ENCODE measurements around the gene SMOC2.
"Not testable (repeated sequence)": the region's sequence is repeated elsewhere in the genome, so short reads cannot be mapped to it uniquely, and the experiment has no call there.

The SMOC2 gene

GRCh38 chr6:168666699-168667427 lies 225.9 kb downstream of the SMOC2 start:
- no peak for DNase-seq

- no peak for DNase-seq
Measured at GRCh38 chr6:168667428-168667805, 226.4 kb downstream of the SMOC2 start.

GRCh38 chr6:168670401-168670985 lies 229.5 kb downstream of the SMOC2 start:
- no peak for DNase-seq

GRCh38 chr6:168671028-168671862 lies 230.3 kb downstream of the SMOC2 start:
- no peak for DNase-seq

- DNase-seq: no peak
Measured at GRCh38 chr6:168671863-168672546, 231.0 kb downstream of the SMOC2 start.

- no peak for DNase-seq
Measured at GRCh38 chr6:168674595-168674994, 233.6 kb downstream of the SMOC2 start.

- DNase-seq: no peak
Measured at GRCh38 chr6:168675375-168675774, 234.4 kb downstream of the SMOC2 start.

GRCh38 chr6:168675933-168676551 lies 235.1 kb downstream of the SMOC2 start:
- no peak for DNase-seq

GRCh38 chr6:168676552-168677322 lies 235.8 kb downstream of the SMOC2 start:
- no peak for DNase-seq

GRCh38 chr6:168677323-168677781 lies 236.4 kb downstream of the SMOC2 start:
- DNase-seq: not testable (repeated sequence)

- DNase-seq: no peak
Measured at GRCh38 chr6:168678077-168678476, 237.1 kb downstream of the SMOC2 start.

GRCh38 chr6:168678588-168678987 lies 237.6 kb downstream of the SMOC2 start:
- DNase-seq: no peak

GRCh38 chr6:168681748-168682147 lies 240.8 kb downstream of the SMOC2 start:
- no peak for DNase-seq

- DNase-seq: no peak
Measured at GRCh38 chr6:168683621-168684020, 242.6 kb downstream of the SMOC2 start.

GRCh38 chr6:168684471-168684870 lies 243.5 kb downstream of the SMOC2 start:
- no peak for DNase-seq

GRCh38 chr6:168684906-168685305 lies 243.9 kb downstream of the SMOC2 start:
- DNase-seq: no peak

GRCh38 chr6:168686029-168686738 lies 245.2 kb downstream of the SMOC2 start:
- DNase-seq: no peak

- DNase-seq: no peak
Measured at GRCh38 chr6:168686831-168687730, 246.1 kb downstream of the SMOC2 start.

GRCh38 chr6:168690271-168690670 lies 249.3 kb downstream of the SMOC2 start:
- DNase-seq: no peak

- no peak for DNase-seq
Measured at GRCh38 chr6:168691774-168692173, 250.8 kb downstream of the SMOC2 start.
